Endothelial cell of umbilical vein (primary cell): ENCODE results near the gene OR2W3. TPM values are rescaled to one million over a fixed set of nuclear protein-coding genes. Genes with fewer than 3 reads are reported as not detected.

ENCODE experiments used
- BruUV-seq: library from RNA; stranded (reverse); fragments of 400-500 nt; replicated peaks from 2 replicates; lab custom pipeline; 2021; lab: Mats Ljungman, UMichigan
- CTCF ChIA-PET: fragments of 300-600, 350-600 bp; sonication (Branson Sonifier 250); formaldehyde crosslinking; loops from one replicate; lab custom pipeline; 2021; ENCODE audit warnings: antibody characterized with exemption, inconsistent platforms; lab: Charles Lee
- POLR2A ChIA-PET: fragments of 300-600, 350-600 bp; sonication (Branson Sonifier 250); formaldehyde crosslinking; loops from one replicate; lab custom pipeline; 2021; ENCODE audit warnings: antibody characterized with exemption, inconsistent platforms; lab: Charles Lee
- DNase-seq: peaks from one replicate; pipeline ENCODE4 v3.0.0-alpha.2; 2011; ENCODE audit warnings: low read depth, low spot score
- FAIRE-seq: peaks from 2 replicates; lab custom pipeline; 2011; peaks lifted over from hg19 to GRCh38; lab: Jason Lieb, UNC
- H2AFZ ChIP-seq: 2 replicates; pipeline ENCODE4 v1.6.0; 2012; ENCODE audit warnings: low read depth, low read length, control low read depth, inconsistent platforms
- H3K27ac ChIP-seq: 2 replicates; pipeline ENCODE4 v1.5.1; 2011; ENCODE audit warnings: low read depth, mild to moderate bottlenecking, control low read depth, low read length, moderate library complexity; ENCODE audit not compliant: insufficient read depth
- H3K27me3 ChIP-seq, 2 experiments: 2 replicates each; pipeline versions ENCODE4 v1.6.0 to v1.6.1; 2011; ENCODE audit warnings: low read length in 2 of 2, mixed read lengths in 1 of 2; ENCODE audit not compliant: control insufficient read depth in 2 of 2, insufficient read depth in 2 of 2
- H3K36me3 ChIP-seq, 2 experiments: 2 replicates in 1 of 2; 3 replicates in 1 of 2; pipeline ENCODE4 v1.5.1; 2011; ENCODE audit warnings: low read length in 2 of 2, mild to moderate bottlenecking in 1 of 2, moderate library complexity in 1 of 2; ENCODE audit not compliant: control insufficient read depth in 2 of 2, insufficient read depth in 2 of 2; ENCODE audit errors: extremely low read depth in 1 of 2
- H3K4me1 ChIP-seq: 3 replicates; pipeline ENCODE4 v1.5.1; 2011; ENCODE audit warnings: mild to moderate bottlenecking, low read length; ENCODE audit not compliant: control insufficient read depth, insufficient read depth; ENCODE audit errors: extremely low read depth
- H3K4me2 ChIP-seq: 2 replicates; pipeline ENCODE4 v1.6.1; 2011; ENCODE audit warnings: low read length, control low read depth, mixed read lengths; ENCODE audit not compliant: insufficient read depth
- H3K4me3 ChIP-seq, 3 experiments: fragments of 200-600 bp in 1 of 3; sonication (generic), shearing (Covaris generic) in 1 of 3; replicated peaks in 1 of 3; 2 replicates each; pipeline ENCODE4 v1.5.1; 2011 to 2016; ENCODE audit warnings: control low read depth in 3 of 3, low read length in 3 of 3, mild to moderate bottlenecking in 2 of 3, inconsistent platforms in 1 of 3, low read depth in 1 of 3, moderate library complexity in 1 of 3; ENCODE audit not compliant: insufficient read depth in 1 of 3
- H3K79me2 ChIP-seq: 2 replicates; pipeline ENCODE4 v1.6.0; 2012; ENCODE audit warnings: low read length, inconsistent platforms; ENCODE audit not compliant: control insufficient read depth, insufficient read depth
- H3K9ac ChIP-seq: replicated peaks from 2 replicates; pipeline ENCODE3; 2011; ENCODE audit warnings: low read length, control low read depth; ENCODE audit not compliant: insufficient read depth; ENCODE audit errors: extremely low read depth
- H3K9me1 ChIP-seq: replicated peaks from 3 replicates; pipeline ENCODE4 v1.6.0; 2011; ENCODE audit warnings: mild to moderate bottlenecking, low read length; ENCODE audit not compliant: control insufficient read depth, insufficient read depth; ENCODE audit errors: extremely low read depth
- H3K9me3 ChIP-seq: replicated peaks from 2 replicates; pipeline ENCODE4 v1.5.1; 2012; ENCODE audit warnings: low read length, inconsistent platforms; ENCODE audit not compliant: control insufficient read depth, insufficient read depth
- H4K20me1 ChIP-seq: replicated peaks from 2 replicates; pipeline ENCODE3; 2011; ENCODE audit warnings: mild to moderate bottlenecking, low read length; ENCODE audit not compliant: control insufficient read depth, insufficient read depth; ENCODE audit errors: extremely low read depth
- EZH2 ChIP-seq: IDR thresholded peaks from 2 replicates; pipeline ENCODE4 v1.6.1; 2012; ENCODE audit warnings: borderline replicate concordance, low read depth, mild to moderate bottlenecking, moderate library complexity, low read length, inconsistent platforms; ENCODE audit not compliant: severe bottlenecking
- FOS ChIP-seq: IDR thresholded peaks from 2 replicates; pipeline ENCODE4 v1.6.1; 2011; ENCODE audit warnings: mild to moderate bottlenecking, low read length, moderate library complexity, borderline replicate concordance; ENCODE audit not compliant: insufficient read depth
- GATA2 ChIP-seq: IDR thresholded peaks from 2 replicates; pipeline ENCODE4 v1.7.0; 2011; ENCODE audit warnings: low read depth, mild to moderate bottlenecking, moderate library complexity, mixed read lengths, low read length; ENCODE audit not compliant: insufficient read length, insufficient read depth
- JUN ChIP-seq: IDR thresholded peaks from 2 replicates; pipeline ENCODE4 v1.6.1; 2011; ENCODE audit warnings: borderline replicate concordance, low read depth; ENCODE audit not compliant: insufficient read length, insufficient read depth
- MYC ChIP-seq: IDR thresholded peaks from one replicate; pipeline ENCODE4 v1.6.1; 2011; ENCODE audit warnings: mild to moderate bottlenecking, low read depth, low read length
- POLR2A ChIP-seq: IDR thresholded peaks from 2 replicates; pipeline ENCODE4 v1.6.1; 2012; ENCODE audit warnings: low read depth, mild to moderate bottlenecking, control low read depth, low read length
- POLR2AphosphoS5 ChIP-seq: IDR thresholded peaks from 2 replicates; pipeline ENCODE4 v1.6.1; 2012; ENCODE audit warnings: low read depth, mild to moderate bottlenecking, control low read depth, low read length, moderate library complexity; ENCODE audit not compliant: insufficient read depth
- dilution Hi-C: fragments of 300-500 bp; cut with MboI; formaldehyde crosslinking; loops from one replicate; pipeline ENCODE4 v1.15.0; 2019; ENCODE audit warnings: low sequenced_read_pairs; ENCODE audit not compliant: extremely low pct_ligation_motif_present
- intact Hi-C: fragments of 100-400 bp; cut with micrococcal nuclease; formaldehyde crosslinking; loops from one replicate; pipeline ENCODE4 v1.10.0; 2022
- polyA plus RNA-seq, 4 experiments: library from polyadenylated mRNA; depleted of rRNA in 3 of 4; stranded (reverse) in 3 of 4; unstranded in 1 of 4; fragments of >200 nt; gene quantifications; 2 replicates each; pipeline versions ENCODE4 v1.2.1 to v1.2.3, GENCODE V29; 2011 to 2012; ENCODE audit warnings: missing spikeins in 1 of 4
- total RNA-seq: library from RNA; stranded (reverse); gene quantifications from 2 replicates; pipeline ENCODE4 v1.2.3, GENCODE V29; 2021
- TF ChIP-seq, protein P1 (sequence below), 2 donors: IDR thresholded peaks; 1 replicate in 1 of 2; 2 replicates in 1 of 2; pipeline ENCODE4 v1.5.1; 2011; ENCODE audit warnings: low read length in 2 of 2, mild to moderate bottlenecking in 2 of 2, moderate library complexity in 2 of 2, control low read depth in 1 of 2, inconsistent platforms in 1 of 2, low read depth in 1 of 2; ENCODE audit not compliant: insufficient read depth in 1 of 2; ENCODE audit errors: extremely low read depth in 1 of 2
- TF ChIP-seq, protein P2 (sequence below): IDR thresholded peaks from 2 replicates; pipeline ENCODE4 v1.6.1; 2011; ENCODE audit not compliant: insufficient read depth, insufficient read length

OR2W3 gene
- total and polyA plus RNA-seq, 2 donors (not counting 3 experiments of a cell fraction or from before 2014, with no cell fraction given) = not detected

DNA sequence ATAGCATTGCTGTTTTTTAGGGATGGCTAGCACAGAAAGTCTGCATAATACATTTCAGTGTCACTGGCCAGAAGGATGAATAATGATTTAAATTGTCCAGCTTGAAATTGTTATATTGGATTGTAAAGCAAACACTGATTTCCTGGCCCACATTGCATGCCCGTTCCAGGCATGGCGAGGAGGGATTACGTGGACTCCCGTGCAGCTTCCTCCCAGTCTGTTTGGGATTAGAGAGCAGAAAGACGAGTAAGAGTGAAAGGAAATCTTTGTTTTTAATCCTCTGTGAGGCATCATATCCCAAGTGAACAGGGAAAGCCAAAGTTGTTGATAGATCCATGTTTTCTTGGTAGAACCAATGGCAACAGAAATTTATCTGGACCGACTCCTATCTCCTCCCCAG is 30.0 kb upstream of the OR2W3 start:
- no peaks in the 10 kb centered on the region for H3K79me2 ChIP-seq
- H3K9me3 ChIP-seq = peaks cover 2% of the 10 kb centered on the region
- no peaks in the 10 kb centered on the region for H3K27me3 ChIP-seq
- BruUV-seq = no TSS peak
- CTCF ChIA-PET = no interaction called here
- no peak overlapping the region for H2AFZ ChIP-seq
- no peak for FAIRE-seq
- H3K4me1 ChIP-seq = no peaks in the 10 kb centered on the region
- H3K4me3 ChIP-seq = no peak overlapping the region
- POLR2A ChIA-PET = no interaction called here
- TF ChIP-seq JUN (no peak), POLR2A (no peak), POLR2AphosphoS5 (no peak), MYC (no peak)
- TF ChIP-seq, protein P1, sequence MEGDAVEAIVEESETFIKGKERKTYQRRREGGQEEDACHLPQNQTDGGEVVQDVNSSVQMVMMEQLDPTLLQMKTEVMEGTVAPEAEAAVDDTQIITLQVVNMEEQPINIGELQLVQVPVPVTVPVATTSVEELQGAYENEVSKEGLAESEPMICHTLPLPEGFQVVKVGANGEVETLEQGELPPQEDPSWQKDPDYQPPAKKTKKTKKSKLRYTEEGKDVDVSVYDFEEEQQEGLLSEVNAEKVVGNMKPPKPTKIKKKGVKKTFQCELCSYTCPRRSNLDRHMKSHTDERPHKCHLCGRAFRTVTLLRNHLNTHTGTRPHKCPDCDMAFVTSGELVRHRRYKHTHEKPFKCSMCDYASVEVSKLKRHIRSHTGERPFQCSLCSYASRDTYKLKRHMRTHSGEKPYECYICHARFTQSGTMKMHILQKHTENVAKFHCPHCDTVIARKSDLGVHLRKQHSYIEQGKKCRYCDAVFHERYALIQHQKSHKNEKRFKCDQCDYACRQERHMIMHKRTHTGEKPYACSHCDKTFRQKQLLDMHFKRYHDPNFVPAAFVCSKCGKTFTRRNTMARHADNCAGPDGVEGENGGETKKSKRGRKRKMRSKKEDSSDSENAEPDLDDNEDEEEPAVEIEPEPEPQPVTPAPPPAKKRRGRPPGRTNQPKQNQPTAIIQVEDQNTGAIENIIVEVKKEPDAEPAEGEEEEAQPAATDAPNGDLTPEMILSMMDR (IDR thresholded peaks at IDR 0.05; ENCODE audit: extremely low read depth in 1 of 2, insufficient read depth in 1 of 2, low read depth in 1 of 2, low read length in 2 of 2) = no peak
- DNase-seq = no peak
- no peak overlapping the region for H3K27ac ChIP-seq
- dilution Hi-C loops (no loop called here), intact Hi-C loops (no loop called here)
- no peak overlapping the region for H3K9ac ChIP-seq
- no peak overlapping the region for H3K4me2 ChIP-seq
- H4K20me1 ChIP-seq = no peaks in the 10 kb centered on the region
- no peaks in the 10 kb centered on the region for H3K9me1 ChIP-seq
- no peaks in the 10 kb centered on the region for H3K36me3 ChIP-seq

DNA sequence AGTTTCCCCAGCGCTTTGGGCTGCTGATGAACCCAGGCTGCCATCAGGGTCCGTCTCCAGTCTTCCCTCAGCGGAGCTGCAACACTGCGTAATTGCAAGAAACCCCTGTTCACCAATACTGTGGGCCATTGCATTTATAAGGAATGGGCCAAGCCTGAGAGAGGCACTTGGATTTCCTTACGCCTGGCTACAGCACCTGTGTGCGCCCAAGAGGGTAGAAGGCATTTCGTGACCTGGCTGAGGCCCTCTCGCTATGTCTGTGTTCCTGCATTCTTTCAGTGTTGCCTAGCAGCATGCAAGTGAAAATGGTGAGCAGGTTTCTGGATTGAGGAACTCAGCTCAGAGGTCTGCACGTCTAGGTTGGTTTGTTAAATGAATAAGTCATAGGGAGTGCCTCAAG is 12.0 kb upstream of the OR2W3 start:
- ChIA-PET POLR2A (no interaction called here), CTCF (no interaction called here)
- intact Hi-C loops = no loop called here
- TF ChIP-seq EZH2 (no peak), POLR2AphosphoS5 (no peak), POLR2A (no peak), GATA2 (no peak), FOS (no peak), MYC (no peak), JUN (no peak)
- TF ChIP-seq, protein P1 (IDR thresholded peaks at IDR 0.05; ENCODE audit: extremely low read depth in 1 of 2, insufficient read depth in 1 of 2, low read depth in 1 of 2, low read length in 2 of 2) = no peak
- TF ChIP-seq, protein P2, sequence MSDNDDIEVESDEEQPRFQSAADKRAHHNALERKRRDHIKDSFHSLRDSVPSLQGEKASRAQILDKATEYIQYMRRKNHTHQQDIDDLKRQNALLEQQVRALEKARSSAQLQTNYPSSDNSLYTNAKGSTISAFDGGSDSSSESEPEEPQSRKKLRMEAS = no peak
- Histone ChIP-seq H3K9me1 (no peaks in the 10 kb centered on the region), H4K20me1 (no peaks in the 10 kb centered on the region), H3K36me3 (no peaks in the 10 kb centered on the region), H3K4me3 (no peak overlapping the region), H3K9ac (no peak overlapping the region), H3K9me3 (peaks cover 5% of the 10 kb centered on the region), H2AFZ (no peak overlapping the region), H3K27ac (no peak overlapping the region), H3K27me3 (no peaks in the 10 kb centered on the region), H3K4me2 (no peak overlapping the region), H3K4me1 (no peaks in the 10 kb centered on the region), H3K79me2 (no peaks in the 10 kb centered on the region)
- no TSS peak for BruUV-seq
- DNase-seq = no peak
- no peak for FAIRE-seq
- dilution Hi-C loops = no loop called here
